Adrenal gland (tissue), 12 donors: ENCODE measurements around the gene MAP3K7CL. TPM values are rescaled to one million over a fixed set of nuclear protein-coding genes. Genes with fewer than 3 reads are reported as not detected.

ENCODE experiments used
- DNase-seq, 7 donors: peaks; one replicate each; pipeline ENCODE4 v3.0.0-alpha.2; 2019 to 2020
- H3K27ac ChIP-seq, 5 donors: fragments of 200-600 bp; sonication (generic) in 4 of 5; 1 replicate in 3 of 5; 2 replicates in 2 of 5; pipeline versions ENCODE4 v1.5.1 to v1.8.0; 2016 to 2020; ENCODE audit warnings: mild to moderate bottlenecking in 1 of 5
- H3K27me3 ChIP-seq: fragments of 200-600 bp; 2 replicates; pipeline ENCODE4 v1.8.0; 2021
- H3K36me3 ChIP-seq, 2 donors: fragments of 200-600 bp; replicated peaks in 1 of 2; 1 replicate in 1 of 2; 2 replicates in 1 of 2; pipeline versions ENCODE4 v1.5.1 to v1.8.0; 2018 to 2022
- H3K4me1 ChIP-seq, 2 donors: fragments of 200-600 bp; replicated peaks in 1 of 2; 1 replicate in 1 of 2; 2 replicates in 1 of 2; pipeline versions ENCODE4 v1.5.1 to v1.8.0; 2018 to 2021
- H3K4me3 ChIP-seq, 4 donors: fragments of 200-600 bp; sonication (generic) in 3 of 4; one replicate each; pipeline ENCODE4 v1.5.1; 2016 to 2018
- H3K9me3 ChIP-seq, 3 donors: fragments of 200-600 bp; sonication (generic) in 1 of 3; replicated peaks in 1 of 3; 1 replicate in 2 of 3; 2 replicates in 1 of 3; pipeline versions ENCODE4 v1.5.1 to v1.8.0; 2016 to 2021
- POLR2A ChIP-seq, 2 donors: fragments of 450-650 bp; IDR thresholded peaks; one replicate each; pipeline ENCODE4 v1.6.1; 2017; ENCODE audit warnings: antibody characterized with exemption in 2 of 2, mild to moderate bottlenecking in 2 of 2, moderate library complexity in 1 of 2
- WGBS, 4 donors: extraction: QIAGEN DNeasy Blood & Tissue Kit in 2 of 4; methylation state at CpG; one replicate each; pipeline versions ENCODE4 v1.1.5 to v1.1.7; 2013 to 2017; 5-methylcytosine and 5-hydroxymethylcytosine counted together
- intact Hi-C, 2 donors: fragments of 100-400 bp; cut with DNase I; formaldehyde crosslinking; loops; one replicate each; pipeline versions ENCODE4 v1.14.1 to v1.15.0; 2022 to 2023
- polyA plus RNA-seq, 3 donors: library from polyadenylated mRNA; stranded (reverse); fragments of 200-250 nt in 2 of 3; fragments of 350-450 nt in 1 of 3; fragmentation: Illumina TruSeq in 1 of 3; extraction: RNeasy Lipid Tissue Mini Kit (QIAGEN cat#74804) in 1 of 3; gene quantifications; one replicate each; pipeline ENCODE4 v1.2.3, GENCODE V29; 2013 to 2014
- total RNA-seq, 9 donors: library from RNA; depleted of rRNA in 4 of 9; stranded (reverse); fragments of >200 nt in 4 of 9; fragments of 120-200 nt in 1 of 9; fragmentation: NEBNext Ultra II Directional in 1 of 9; extraction: Animal tissue kit (Norgen Biotek cat#: 25700) in 1 of 9; gene quantifications; one replicate each; pipeline versions ENCODE4 v1.1.0 to v1.2.4, GENCODE V29; 2013 to 2023
- TF ChIP-seq, protein P1 (sequence below), 6 experiments: fragments of 450-650 bp in 4 of 6; fragments of 200-600 bp in 2 of 6; sonication (generic) in 1 of 6; IDR thresholded peaks; 1 replicate in 5 of 6; 2 replicates in 1 of 6; pipeline versions ENCODE4 v1.5.1 to v1.8.0; 2016 to 2021; ENCODE audit warnings: antibody characterized with exemption in 6 of 6, mild to moderate bottlenecking in 2 of 6, moderate library complexity in 1 of 6
- donor health status: healthy with polysubstance abuse.
- donor health status: Bipolar disorder and iron deficiency.
- donor health status: DM: yes; HTN: yes; CAD: no.
- donor health status: DM: no; HTN: no; CAD: no.
- donor health status: DM: no; HTN: no; CAD: no.
- donor health status: DM: yes; HTN: yes; CAD: no.

MAP3K7CL gene
- total and polyA plus RNA-seq, 12 donors = 3.6 to 29.5 (median 16.9) TPM

DNA sequence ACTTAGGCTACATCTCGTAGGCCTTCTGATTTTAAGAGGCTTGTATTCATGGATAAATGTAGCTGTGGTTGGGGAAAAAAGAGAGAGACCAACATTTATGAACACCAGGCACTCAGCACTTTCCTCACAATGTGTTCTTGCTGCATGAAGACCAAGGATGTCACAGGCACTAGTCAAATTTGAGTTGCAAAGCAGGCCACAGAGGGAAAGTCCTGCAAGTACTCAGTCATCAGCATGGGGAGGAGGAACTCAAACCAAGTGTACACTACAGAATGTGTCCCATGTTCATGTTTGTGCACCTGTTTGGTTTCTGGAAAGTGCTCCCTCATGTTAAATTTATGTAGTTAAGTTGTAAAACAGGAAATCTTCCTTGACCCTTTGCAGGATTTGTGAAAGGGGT is 8.7 kb upstream of the MAP3K7CL start:
- Histone ChIP-seq H3K9me3 (no peaks in the 10 kb centered on the region), H3K36me3 (no peaks in the 10 kb centered on the region), H3K4me1 (no peaks in the 10 kb centered on the region), H3K4me3 (no peak overlapping the region), H3K27me3 (no peaks in the 10 kb centered on the region), H3K27ac (no peak overlapping the region)
- no peak for DNase-seq
- WGBS, 4 donors = 94 to 96% (median 95%) methylated on average over 1 of the region's 1 CpG
- TF ChIP-seq, protein P1, sequence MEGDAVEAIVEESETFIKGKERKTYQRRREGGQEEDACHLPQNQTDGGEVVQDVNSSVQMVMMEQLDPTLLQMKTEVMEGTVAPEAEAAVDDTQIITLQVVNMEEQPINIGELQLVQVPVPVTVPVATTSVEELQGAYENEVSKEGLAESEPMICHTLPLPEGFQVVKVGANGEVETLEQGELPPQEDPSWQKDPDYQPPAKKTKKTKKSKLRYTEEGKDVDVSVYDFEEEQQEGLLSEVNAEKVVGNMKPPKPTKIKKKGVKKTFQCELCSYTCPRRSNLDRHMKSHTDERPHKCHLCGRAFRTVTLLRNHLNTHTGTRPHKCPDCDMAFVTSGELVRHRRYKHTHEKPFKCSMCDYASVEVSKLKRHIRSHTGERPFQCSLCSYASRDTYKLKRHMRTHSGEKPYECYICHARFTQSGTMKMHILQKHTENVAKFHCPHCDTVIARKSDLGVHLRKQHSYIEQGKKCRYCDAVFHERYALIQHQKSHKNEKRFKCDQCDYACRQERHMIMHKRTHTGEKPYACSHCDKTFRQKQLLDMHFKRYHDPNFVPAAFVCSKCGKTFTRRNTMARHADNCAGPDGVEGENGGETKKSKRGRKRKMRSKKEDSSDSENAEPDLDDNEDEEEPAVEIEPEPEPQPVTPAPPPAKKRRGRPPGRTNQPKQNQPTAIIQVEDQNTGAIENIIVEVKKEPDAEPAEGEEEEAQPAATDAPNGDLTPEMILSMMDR (IDR thresholded peaks at IDR 0.05) = no peak
- no peak for TF ChIP-seq POLR2A (IDR thresholded peaks at IDR 0.05)
- intact Hi-C loops = no loop called here

DNA sequence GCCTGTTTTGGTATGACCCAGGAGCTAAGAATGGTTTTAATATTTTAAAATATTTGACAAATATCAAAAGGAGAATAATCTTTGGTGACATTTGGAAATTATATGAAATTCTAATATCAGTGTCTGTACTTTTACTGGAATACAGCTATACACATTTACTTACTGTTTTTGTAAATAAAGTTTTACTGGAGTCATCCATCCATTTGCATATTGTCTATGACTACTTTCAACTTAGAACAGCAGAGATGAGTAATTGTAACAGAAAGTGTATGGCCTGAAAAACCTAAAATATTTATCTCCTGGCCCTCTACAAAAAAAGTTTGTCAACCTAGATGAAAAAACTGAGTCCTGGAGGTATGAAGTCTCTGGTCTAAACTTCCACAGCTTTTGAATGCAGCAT is 5.8 kb upstream of the MAP3K7CL start:
- H3K36me3 ChIP-seq = no peaks in the 10 kb centered on the region
- no peak overlapping the region for H3K27ac ChIP-seq
- TF ChIP-seq, protein P1 (IDR thresholded peaks at IDR 0.05) = no peak
- no peak for TF ChIP-seq POLR2A (IDR thresholded peaks at IDR 0.05)
- no peak for DNase-seq
- no peak overlapping the region for H3K4me3 ChIP-seq
- H3K4me1 ChIP-seq = no peaks in the 10 kb centered on the region
- H3K27me3 ChIP-seq = no peaks in the 10 kb centered on the region
- intact Hi-C loops = no loop called here
- H3K9me3 ChIP-seq = no peaks in the 10 kb centered on the region

DNA sequence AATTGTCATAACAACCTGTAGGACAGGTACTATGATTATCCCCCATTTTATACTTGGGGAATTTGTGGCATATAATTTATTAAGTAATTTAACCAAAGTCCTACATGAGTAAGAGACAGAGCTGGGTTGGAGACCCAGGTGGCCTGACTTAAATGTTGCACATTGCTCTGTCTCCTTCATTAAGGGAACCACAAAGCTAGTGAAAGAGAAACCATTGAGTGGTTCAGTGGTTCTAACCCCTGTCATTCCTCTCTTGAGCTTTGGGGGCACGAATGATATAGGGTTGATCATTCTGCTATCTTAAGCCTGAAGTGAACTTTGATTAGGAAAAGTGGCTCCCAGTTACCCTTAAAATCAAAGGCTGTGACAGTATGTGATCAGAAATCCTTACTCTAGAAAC is 5.3 kb upstream of the MAP3K7CL start:
- TF ChIP-seq POLR2A (IDR thresholded peaks at IDR 0.05) = no peak
- TF ChIP-seq, protein P1 (IDR thresholded peaks at IDR 0.05) = no peak
- intact Hi-C loops = no loop called here
- DNase-seq = no peak
- 83 to 91% (median 86%) methylated on average over 1 of the region's 1 CpG for WGBS, 4 donors
- no peak overlapping the region for H3K4me3 ChIP-seq
- H3K27ac ChIP-seq = no peak overlapping the region
- no peaks in the 10 kb centered on the region for H3K27me3 ChIP-seq
- H3K36me3 ChIP-seq = no peaks in the 10 kb centered on the region
- no peaks in the 10 kb centered on the region for H3K4me1 ChIP-seq
- no peaks in the 10 kb centered on the region for H3K9me3 ChIP-seq

DNA sequence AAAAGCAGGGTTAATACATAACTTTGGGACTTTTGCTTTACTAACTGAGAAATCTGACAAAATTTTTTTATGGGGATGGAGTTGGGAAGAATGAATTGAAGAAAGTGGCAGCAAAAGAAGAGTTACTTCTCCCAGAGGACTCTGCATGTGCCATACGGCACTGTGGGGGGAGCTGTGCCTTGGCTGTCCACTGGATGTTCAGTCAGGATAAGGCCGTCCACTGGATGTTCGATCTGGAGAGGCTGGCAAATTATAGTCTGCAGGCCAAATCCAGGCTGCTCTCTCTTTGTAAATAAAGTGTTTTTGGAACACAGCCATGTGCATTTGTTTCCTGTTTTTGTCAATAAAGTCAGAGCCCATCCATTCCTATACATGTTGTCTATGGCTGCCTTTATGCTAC is 4.5 kb upstream of the MAP3K7CL start:
- no peak for DNase-seq
- Histone ChIP-seq H3K27ac (no peak overlapping the region), H3K9me3 (no peaks in the 10 kb centered on the region), H3K4me3 (no peak overlapping the region), H3K36me3 (no peaks in the 10 kb centered on the region), H3K27me3 (no peaks in the 10 kb centered on the region), H3K4me1 (no peaks in the 10 kb centered on the region)
- intact Hi-C loops = no loop called here
- no peak for TF ChIP-seq POLR2A (IDR thresholded peaks at IDR 0.05)
- TF ChIP-seq, protein P1 (IDR thresholded peaks at IDR 0.05) = no peak
- WGBS, 4 donors = 58 to 77% (median 69%) methylated on average over 3 of the region's 3 CpGs
